Endothelial cell of hepatic sinusoid (primary cell): Measurements from ENCODE around the gene LRIG1.

ENCODE experiments used
- in situ Hi-C: cut with HindIII; loops from 2 replicates; pipeline ENCODE4 v1.10.0; 2017; ENCODE audit warnings: low sequenced_read_pairs

The LRIG1 gene

GRCh38 chr3:66489115-66489514, 11.7 kb downstream of the LRIG1 start:
- in situ Hi-C loops = no loop called here

GRCh38 chr3:66488492-66488891, 12.3 kb downstream of the LRIG1 start:
- in situ Hi-C loops = no loop called here

GRCh38 chr3:66487465-66487864, 13.4 kb downstream of the LRIG1 start:
- in situ Hi-C loops = no loop called here

GRCh38 chr3:66486646-66487045, 14.2 kb downstream of the LRIG1 start:
- in situ Hi-C loops = no loop called here

- in situ Hi-C loops = no loop called here
Observed at GRCh38 chr3:66486202-66486601, 14.6 kb downstream of the LRIG1 start.

GRCh38 chr3:66485291-66485968, 15.4 kb downstream of the LRIG1 start:
- in situ Hi-C loops = no loop called here

- in situ Hi-C loops = loop anchor here (5.0 kb wide), 1 partner anchor 42 kb away; no protein-coding TSS in a partner anchor
Observed at GRCh38 chr3:66484106-66484844, 16.5 kb downstream of the LRIG1 start.

- in situ Hi-C loops = loop anchor here (5.0 kb wide), 1 partner anchor 41 kb away; no protein-coding TSS in a partner anchor
Observed at GRCh38 chr3:66483409-66483906, 17.4 kb downstream of the LRIG1 start.

GRCh38 chr3:66483006-66483405, 17.8 kb downstream of the LRIG1 start:
- in situ Hi-C loops = loop anchor here (5.0 kb wide), 1 partner anchor 41 kb away; no protein-coding TSS in a partner anchor

GRCh38 chr3:66482018-66482404, 18.8 kb downstream of the LRIG1 start:
- in situ Hi-C loops = loop anchor here (5.0 kb wide), 1 partner anchor 40 kb away; no protein-coding TSS in a partner anchor

GRCh38 chr3:66481071-66482017, 19.5 kb downstream of the LRIG1 start:
- in situ Hi-C loops = loop anchor here (5.0 kb wide), 1 partner anchor 39 kb away; no protein-coding TSS in a partner anchor

- in situ Hi-C loops = loop anchor here (5.0 kb wide), 1 partner anchor 38 kb away; no protein-coding TSS in a partner anchor
Observed at GRCh38 chr3:66480666-66481065, 20.2 kb downstream of the LRIG1 start.

GRCh38 chr3:66479532-66479947, 21.3 kb downstream of the LRIG1 start:
- in situ Hi-C loops = no loop called here

GRCh38 chr3:66478960-66479359, 21.9 kb downstream of the LRIG1 start:
- in situ Hi-C loops = no loop called here

- in situ Hi-C loops = no loop called here
Observed at GRCh38 chr3:66477856-66478255, 23.0 kb downstream of the LRIG1 start.

- in situ Hi-C loops = no loop called here
Observed at GRCh38 chr3:66476852-66477381, 23.9 kb downstream of the LRIG1 start.

- in situ Hi-C loops = no loop called here
Observed at GRCh38 chr3:66475386-66476020, 25.3 kb downstream of the LRIG1 start.

- in situ Hi-C loops = no loop called here
Observed at GRCh38 chr3:66473692-66474091, 27.1 kb downstream of the LRIG1 start.

GRCh38 chr3:66473181-66473580, 27.6 kb downstream of the LRIG1 start:
- in situ Hi-C loops = no loop called here
